Stomach (tissue), 9 donors: ENCODE results near the gene CNTN1. TPM values are rescaled to one million over a fixed set of nuclear protein-coding genes. Genes with fewer than 3 reads are reported as not detected.

ENCODE experiments used
- DNase-seq, 2 donors: peaks; one replicate each; pipeline versions ENCODE4 v3.0.0 to v3.0.0-alpha.2; 2013 to 2019
- H3K27ac ChIP-seq, 5 donors: fragments of 200-600 bp in 4 of 5; sonication (generic) in 4 of 5; one replicate each; pipeline ENCODE4 v1.5.1; 2013 to 2019; ENCODE audit warnings: mild to moderate bottlenecking in 1 of 5, moderate library complexity in 1 of 5
- H3K27me3 ChIP-seq, 3 donors: fragments of 200-600 bp; sonication (generic); one replicate each; pipeline ENCODE4 v1.5.1; 2017 to 2019; ENCODE audit warnings: mixed run types in 1 of 3
- H3K36me3 ChIP-seq, 4 donors: fragments of 200-600 bp; sonication (generic); 1 replicate in 3 of 4; 2 replicates in 1 of 4; pipeline ENCODE4 v1.5.1; 2016 to 2019
- H3K4me1 ChIP-seq, 4 donors: fragments of 200-600 bp; sonication (generic); one replicate each; pipeline ENCODE4 v1.5.1; 2016 to 2019
- H3K4me3 ChIP-seq, 4 donors: fragments of 200-600 bp; sonication (generic) in 3 of 4; one replicate each; pipeline ENCODE4 v1.5.1; 2016 to 2019; ENCODE audit warnings: mild to moderate bottlenecking in 1 of 4
- H3K9me3 ChIP-seq, 4 donors: fragments of 200-600 bp; sonication (generic); one replicate each; pipeline ENCODE4 v1.5.1; 2016 to 2019
- EP300 ChIP-seq: sonication (generic); formaldehyde crosslinking; IDR thresholded peaks from one replicate; pipeline ENCODE4 v1.6.1; 2017; ENCODE audit warnings: antibody characterized with exemption
- POLR2A ChIP-seq, 4 donors: fragments of 450-650 bp; IDR thresholded peaks; one replicate each; pipeline ENCODE4 v1.6.1; 2016; ENCODE audit warnings: antibody characterized with exemption in 4 of 4, control low read depth in 2 of 4, mild to moderate bottlenecking in 1 of 4, moderate library complexity in 1 of 4
- POLR2AphosphoS5 ChIP-seq, 3 donors: sonication (generic); formaldehyde crosslinking; IDR thresholded peaks; one replicate each; pipeline ENCODE4 v1.6.1; 2016; ENCODE audit warnings: antibody characterized with exemption in 3 of 3
- WGBS, 5 donors: extraction: QIAGEN DNeasy Blood & Tissue Kit in 3 of 5; methylation state at CpG; one replicate each; pipeline versions ENCODE4 v1.1.5 to v1.1.7; 2013 to 2018; 5-methylcytosine and 5-hydroxymethylcytosine counted together
- intact Hi-C: fragments of 100-400 bp; cut with DNase I; formaldehyde crosslinking; loops from one replicate; pipeline ENCODE4 v1.15.1; 2023; ENCODE audit warnings: low total_unique reads
- polyA plus RNA-seq, 3 donors: library from polyadenylated mRNA; stranded (reverse); fragments of 200-250 nt; gene quantifications; one replicate each; pipeline ENCODE4 v1.2.3, GENCODE V29; 2013
- total RNA-seq, 5 donors: library from RNA; depleted of rRNA; stranded (reverse); fragments of >200 nt; gene quantifications; one replicate each; pipeline versions ENCODE4 v1.1.0 to v1.2.3, GENCODE V29; 2014 to 2016
- TF ChIP-seq, protein P1 (sequence below), 7 experiments: fragments of 450-650 bp in 4 of 7; fragments of 200-600 bp in 3 of 7; sonication (generic) in 3 of 7; IDR thresholded peaks; one replicate each; pipeline ENCODE4 v1.5.1; 2016 to 2019; ENCODE audit warnings: antibody characterized with exemption in 7 of 7, control low read depth in 2 of 7, mild to moderate bottlenecking in 1 of 7
- donor health status: healthy with polysubstance abuse.
- donor health status: Bipolar disorder and iron deficiency.
- donor health status: healthy.

CNTN1 gene
- total and polyA plus RNA-seq, 8 donors = 0.68 to 68.3 (median 7.1) TPM

DNA sequence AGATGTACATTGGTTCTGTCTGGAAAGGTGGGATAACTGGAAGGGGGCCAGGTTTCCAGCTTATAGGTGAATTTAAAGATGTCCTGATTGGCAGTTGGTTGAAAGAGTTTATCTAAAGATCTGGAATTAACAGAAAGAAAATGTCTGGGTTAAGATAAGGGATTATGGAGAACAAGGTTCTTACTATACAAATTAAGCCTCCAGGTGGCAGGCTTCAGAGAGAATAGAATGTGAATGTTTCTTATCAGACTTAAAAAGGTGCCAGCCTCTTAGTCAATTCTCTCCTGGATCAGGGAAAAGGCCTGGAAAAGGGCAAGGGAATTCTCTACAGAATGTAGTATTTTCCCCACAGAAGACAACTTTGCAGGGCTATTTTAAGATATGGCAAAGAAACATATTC lies 53.1 kb downstream of the CNTN1 start:
- Histone ChIP-seq H3K4me1 (no peaks in the 10 kb centered on the region), H3K9me3 (no peaks in the 10 kb centered on the region), H3K4me3 (no peak overlapping the region), H3K27me3 (no peaks in the 10 kb centered on the region), H3K36me3 (no peaks in the 10 kb centered on the region), H3K27ac (no peak overlapping the region)
- DNase-seq = no peak
- TF ChIP-seq EP300 = no peak
- TF ChIP-seq, protein P1, sequence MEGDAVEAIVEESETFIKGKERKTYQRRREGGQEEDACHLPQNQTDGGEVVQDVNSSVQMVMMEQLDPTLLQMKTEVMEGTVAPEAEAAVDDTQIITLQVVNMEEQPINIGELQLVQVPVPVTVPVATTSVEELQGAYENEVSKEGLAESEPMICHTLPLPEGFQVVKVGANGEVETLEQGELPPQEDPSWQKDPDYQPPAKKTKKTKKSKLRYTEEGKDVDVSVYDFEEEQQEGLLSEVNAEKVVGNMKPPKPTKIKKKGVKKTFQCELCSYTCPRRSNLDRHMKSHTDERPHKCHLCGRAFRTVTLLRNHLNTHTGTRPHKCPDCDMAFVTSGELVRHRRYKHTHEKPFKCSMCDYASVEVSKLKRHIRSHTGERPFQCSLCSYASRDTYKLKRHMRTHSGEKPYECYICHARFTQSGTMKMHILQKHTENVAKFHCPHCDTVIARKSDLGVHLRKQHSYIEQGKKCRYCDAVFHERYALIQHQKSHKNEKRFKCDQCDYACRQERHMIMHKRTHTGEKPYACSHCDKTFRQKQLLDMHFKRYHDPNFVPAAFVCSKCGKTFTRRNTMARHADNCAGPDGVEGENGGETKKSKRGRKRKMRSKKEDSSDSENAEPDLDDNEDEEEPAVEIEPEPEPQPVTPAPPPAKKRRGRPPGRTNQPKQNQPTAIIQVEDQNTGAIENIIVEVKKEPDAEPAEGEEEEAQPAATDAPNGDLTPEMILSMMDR (IDR thresholded peaks at IDR 0.05) = no peak
- no peak for TF ChIP-seq POLR2AphosphoS5 (IDR thresholded peaks at IDR 0.05)
- TF ChIP-seq POLR2A (IDR thresholded peaks at IDR 0.05) = no peak
- intact Hi-C loops = no loop called here

DNA sequence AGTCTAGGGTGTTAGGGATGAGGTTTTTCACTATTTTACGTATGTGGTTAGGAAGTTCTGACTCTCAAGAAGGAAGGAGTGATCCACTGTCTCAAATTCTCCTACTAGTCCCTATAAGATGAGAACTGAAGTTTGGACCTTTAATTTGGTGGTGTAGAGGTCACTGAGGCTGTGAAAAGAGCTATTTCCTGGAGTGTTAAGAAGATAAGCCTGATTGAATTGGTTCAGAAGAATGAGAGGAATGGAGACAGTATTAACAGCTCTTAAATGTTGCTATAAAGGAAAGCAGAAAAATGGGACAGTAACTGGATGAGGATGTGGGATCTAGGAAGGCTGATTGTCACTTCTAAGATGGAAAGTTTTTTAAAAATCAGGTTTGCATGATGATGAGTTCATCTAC lies 57.6 kb downstream of the CNTN1 start:
- Histone ChIP-seq H3K27ac (no peak overlapping the region), H3K4me1 (no peaks in the 10 kb centered on the region), H3K27me3 (no peaks in the 10 kb centered on the region), H3K4me3 (no peak overlapping the region), H3K9me3 (no peaks in the 10 kb centered on the region), H3K36me3 (no peaks in the 10 kb centered on the region)
- DNase-seq = no peak
- WGBS, 5 donors = 54 to 81% (median 58%) methylated on average over 1 of the region's 1 CpG
- intact Hi-C loops = no loop called here
- no peak for TF ChIP-seq POLR2A (IDR thresholded peaks at IDR 0.05)
- no peak for TF ChIP-seq EP300
- TF ChIP-seq, protein P1 (IDR thresholded peaks at IDR 0.05) = no peak
- no peak for TF ChIP-seq POLR2AphosphoS5 (IDR thresholded peaks at IDR 0.05)

DNA sequence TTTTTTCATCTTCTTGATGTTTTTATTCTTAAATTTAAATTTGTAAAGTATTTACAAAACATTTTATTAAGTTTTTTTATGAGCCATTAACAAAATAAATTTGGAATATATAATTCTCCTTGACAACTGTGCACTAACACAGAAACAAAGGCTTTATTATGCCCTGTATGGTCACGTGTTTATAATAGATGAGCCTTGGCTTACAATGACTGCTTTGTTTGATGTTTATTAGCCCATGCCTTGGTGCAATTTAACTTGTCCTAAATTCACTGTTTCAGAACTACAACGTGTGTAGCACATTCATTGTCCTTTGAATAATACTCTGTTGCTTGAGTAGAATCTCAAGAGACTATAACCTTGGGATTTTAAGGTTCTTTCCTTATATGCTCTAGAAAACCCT lies 59.8 kb downstream of the CNTN1 start:
- Histone ChIP-seq H3K4me3 (no peak overlapping the region), H3K27me3 (no peaks in the 10 kb centered on the region), H3K27ac (no peak overlapping the region), H3K36me3 (no peaks in the 10 kb centered on the region), H3K9me3 (no peaks in the 10 kb centered on the region), H3K4me1 (no peaks in the 10 kb centered on the region)
- peak in 1 of 2 donors; percentile 26 for DNase-seq
- whole genome bisulfite sequencing, 5 donors = 41 to 54% (median 42%) methylated on average over 2 of the region's 2 CpGs
- TF ChIP-seq, protein P1 (IDR thresholded peaks at IDR 0.05) = no peak
- TF ChIP-seq POLR2AphosphoS5 (IDR thresholded peaks at IDR 0.05) (no peak), EP300 (no peak), POLR2A (IDR thresholded peaks at IDR 0.05) (no peak)
- intact Hi-C loops = no loop called here

DNA sequence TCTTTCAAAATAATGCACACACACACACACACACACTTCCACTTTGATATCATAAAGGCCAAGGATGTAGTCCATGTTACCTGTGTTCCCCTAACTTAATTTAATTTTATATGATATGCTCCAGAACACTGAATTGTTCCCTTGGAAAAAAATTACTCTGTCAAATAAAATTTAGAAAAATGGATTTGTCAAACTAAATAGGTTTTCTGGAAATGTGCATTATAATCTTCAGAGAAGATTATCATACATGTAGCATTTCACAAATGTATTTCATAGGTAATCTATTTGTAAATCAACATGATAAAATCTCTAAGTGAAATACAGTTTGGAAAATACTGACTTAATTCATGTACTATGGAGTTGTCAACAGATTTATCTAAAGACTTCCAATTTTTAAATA lies 68.6 kb downstream of the CNTN1 start:
- TF ChIP-seq POLR2A (IDR thresholded peaks at IDR 0.05) = no peak
- no peak for TF ChIP-seq EP300
- no peak for TF ChIP-seq POLR2AphosphoS5 (IDR thresholded peaks at IDR 0.05)
- TF ChIP-seq, protein P1 (IDR thresholded peaks at IDR 0.05) = no peak
- no peak for DNase-seq
- Histone ChIP-seq H3K9me3 (no peaks in the 10 kb centered on the region), H3K4me3 (no peak overlapping the region), H3K4me1 (no peaks in the 10 kb centered on the region), H3K36me3 (no peaks in the 10 kb centered on the region), H3K27ac (no peak overlapping the region), H3K27me3 (no peaks in the 10 kb centered on the region)
- intact Hi-C loops = no loop called here
